GM20431 (cell line): ENCODE measurements around the gene DGKB.

Experiments
- in situ Hi-C: fragments of 300-500 bp; cut with MseI, MboI; formaldehyde crosslinking; loops from one replicate; pipeline ENCODE4 v1.15.0; 2020; ENCODE audit warnings: low sequenced_read_pairs; ENCODE audit not compliant: unreplicated experiment

DGKB gene

DNA sequence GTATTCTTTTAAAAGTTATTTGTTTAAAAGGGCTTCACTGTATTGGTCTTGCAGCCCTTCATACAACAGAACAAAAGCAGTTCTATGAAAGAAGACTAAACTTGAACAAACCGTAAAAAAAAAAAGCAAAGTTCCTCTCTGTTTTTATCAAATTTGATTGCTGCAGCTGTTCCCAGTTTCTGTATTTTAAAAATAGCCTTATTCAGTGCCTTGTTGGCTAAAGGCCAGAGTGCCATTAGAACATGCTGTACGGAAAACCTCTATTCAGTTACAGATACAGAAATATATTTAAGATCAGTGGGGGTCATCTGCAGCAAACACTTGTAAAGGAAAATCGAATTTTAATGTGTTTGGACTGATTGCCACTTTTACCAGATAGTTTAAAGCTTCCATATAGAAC is 705.3 kb downstream of the DGKB start:
- in situ Hi-C loops = no loop called here

DNA sequence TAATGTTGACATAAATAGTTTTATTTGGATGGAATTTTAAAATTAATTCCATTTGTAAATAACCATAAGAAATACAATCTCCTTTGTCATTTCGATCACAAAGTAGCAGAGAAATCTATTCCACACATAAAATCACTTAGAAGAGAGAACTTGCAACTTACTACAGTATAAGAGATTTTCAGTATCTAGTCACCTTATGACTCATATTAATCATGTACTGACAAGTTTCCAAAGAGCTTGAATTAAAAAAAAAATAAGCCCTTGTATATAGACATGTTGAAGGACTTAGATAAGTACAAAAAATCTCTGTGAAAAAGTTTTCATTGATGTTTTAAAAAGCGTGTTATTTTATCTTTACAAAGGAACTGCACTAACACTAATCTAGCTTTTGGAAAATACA is 706.0 kb downstream of the DGKB start:
- in situ Hi-C loops = no loop called here

DNA sequence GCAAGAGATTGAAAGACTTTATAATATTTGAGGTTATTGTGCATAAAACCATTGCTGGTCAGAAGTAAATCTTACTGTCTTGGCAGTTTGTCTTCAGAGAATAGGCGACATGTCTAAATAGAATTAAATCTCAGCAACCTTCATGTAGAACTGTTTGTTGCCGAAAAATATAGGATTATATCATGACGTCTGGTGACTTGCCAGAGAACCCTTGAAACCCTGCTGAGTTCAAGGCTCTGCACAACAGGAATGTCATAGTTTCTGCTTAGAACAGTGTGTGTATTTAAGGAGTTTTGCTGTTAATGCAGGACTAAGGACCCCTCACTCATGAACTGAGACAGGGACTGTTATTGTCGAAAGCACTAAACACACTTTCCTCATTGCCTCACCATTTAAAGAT is 706.7 kb downstream of the DGKB start:
- in situ Hi-C loops = no loop called here

- in situ Hi-C loops = no loop called here
Observed at GRCh38 chr7:14195079-14195478, 707.5 kb downstream of the DGKB start.

GRCh38 chr7:14191686-14192098 is 710.9 kb downstream of the DGKB start:
- in situ Hi-C loops = no loop called here

DNA sequence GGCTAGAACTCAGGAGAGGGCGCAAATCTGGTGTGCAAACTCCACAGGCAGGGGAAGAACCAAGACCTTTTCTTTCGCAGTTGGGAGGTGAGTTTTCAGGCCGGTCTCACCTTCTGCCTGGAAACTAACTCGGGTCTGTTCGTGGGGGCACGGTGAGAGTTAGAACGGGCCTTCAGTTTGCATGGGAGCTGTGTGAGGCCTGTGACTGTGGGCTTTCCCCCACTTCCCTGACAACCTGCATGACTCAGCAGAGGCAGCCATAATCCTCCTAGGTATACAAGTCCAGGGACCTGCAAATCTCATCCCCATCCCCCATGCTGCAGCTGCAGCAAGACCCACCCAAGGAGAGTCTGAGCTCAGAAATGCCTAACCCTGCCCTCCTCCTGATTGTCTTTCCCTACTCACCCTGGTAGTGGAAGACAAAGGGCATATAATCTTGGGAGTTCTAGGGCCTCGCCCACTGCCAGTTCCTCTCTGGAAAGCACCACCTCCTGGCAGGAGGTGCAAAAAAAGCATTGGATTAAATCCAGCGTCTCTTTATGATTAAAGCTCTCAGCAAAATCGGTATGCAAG is 718.2 kb downstream of the DGKB start:
- in situ Hi-C loops = no loop called here

DNA sequence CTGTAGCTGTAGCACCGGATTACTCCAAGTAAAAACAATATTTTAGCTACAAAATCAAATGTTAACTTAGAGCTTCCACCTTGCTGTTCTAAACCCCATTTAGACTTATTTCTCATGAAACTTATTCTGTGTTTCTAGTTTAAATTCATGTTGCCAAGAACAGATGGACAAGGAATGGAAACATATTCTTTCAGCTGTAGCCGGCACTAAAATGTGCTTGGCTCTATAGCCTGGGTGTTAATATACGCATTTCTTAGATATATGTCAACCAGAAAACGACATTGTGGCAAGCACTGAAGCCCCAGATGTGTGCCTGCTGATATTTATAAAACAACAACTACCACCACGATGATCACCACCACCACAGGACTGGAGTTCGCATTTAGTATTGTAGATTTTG is 722.8 kb downstream of the DGKB start:
- in situ Hi-C loops = no loop called here

GRCh38 chr7:14177876-14178275 is 724.7 kb downstream of the DGKB start:
- in situ Hi-C loops = no loop called here

- in situ Hi-C loops = no loop called here
Observed at GRCh38 chr7:14170872-14171271, 731.7 kb downstream of the DGKB start.

- in situ Hi-C loops = no loop called here
Observed at GRCh38 chr7:14158111-14158510, 744.4 kb downstream of the DGKB start.

- in situ Hi-C loops = no loop called here
Observed at GRCh38 chr7:14156436-14156835, 746.1 kb downstream of the DGKB start.

DNA sequence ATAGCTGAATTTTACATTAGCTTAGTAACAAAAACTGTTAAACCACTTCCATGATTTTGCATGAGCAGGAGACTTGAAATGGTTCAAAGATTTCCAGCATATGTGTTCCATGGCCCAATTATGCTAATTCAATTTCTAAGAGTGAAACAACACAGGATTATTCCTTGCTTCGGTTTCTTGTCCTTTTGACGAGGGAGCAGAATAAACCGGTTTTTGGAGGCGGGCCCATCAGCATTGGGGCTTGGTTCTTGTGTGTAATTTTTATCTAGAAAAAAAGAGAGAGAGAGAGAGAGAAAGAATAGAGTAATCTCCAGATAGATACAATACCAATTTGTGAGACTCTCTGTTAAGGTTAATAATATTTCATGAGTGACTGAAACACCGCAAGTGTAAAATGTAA is 753.6 kb downstream of the DGKB start:
- in situ Hi-C loops = no loop called here

- in situ Hi-C loops = no loop called here
Observed at GRCh38 chr7:14147532-14147931, 755.0 kb downstream of the DGKB start.

- in situ Hi-C loops = no loop called here
Observed at GRCh38 chr7:14144538-14144937, 758.0 kb downstream of the DGKB start.

DNA sequence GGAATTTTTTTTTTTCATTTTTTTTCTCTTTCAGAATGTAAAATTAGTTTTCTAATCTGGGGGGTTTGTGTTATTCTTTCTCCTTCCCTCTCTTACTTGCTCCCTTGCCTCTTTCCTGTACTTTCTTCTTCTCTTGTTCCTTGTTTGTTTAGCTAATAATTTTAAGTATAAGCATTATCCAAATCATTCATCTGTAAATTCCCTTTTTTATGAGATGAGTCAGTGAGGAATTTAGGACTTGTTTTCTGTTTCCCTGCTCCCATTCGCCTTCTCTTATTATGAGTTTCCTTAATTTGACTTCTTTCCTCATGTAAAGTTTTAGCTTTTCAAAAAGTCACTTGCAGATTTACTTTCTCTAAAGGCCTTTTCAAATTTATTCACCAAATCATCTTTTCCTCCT is 758.4 kb downstream of the DGKB start:
- in situ Hi-C loops = no loop called here

DNA sequence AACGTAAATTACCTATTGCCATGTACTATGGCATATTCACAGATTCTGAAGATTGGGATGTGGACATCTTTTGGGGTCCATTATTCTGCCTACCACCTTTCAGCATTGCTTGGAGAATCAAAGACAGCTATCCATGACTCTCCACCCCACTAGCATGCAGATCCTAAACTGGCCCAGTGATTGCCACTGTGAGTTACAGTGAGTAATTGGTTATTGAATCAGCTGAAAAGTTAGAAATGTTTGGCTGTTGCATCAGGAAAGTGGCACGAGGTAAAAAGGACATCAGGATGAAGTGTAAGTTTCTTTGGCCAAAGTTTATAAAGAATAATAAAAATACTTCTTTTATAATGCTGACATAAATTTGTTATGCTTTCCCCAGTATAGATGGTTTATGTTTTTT is 764.9 kb downstream of the DGKB start:
- in situ Hi-C loops = no loop called here

- in situ Hi-C loops = no loop called here
Observed at GRCh38 chr7:14133752-14134151, 768.8 kb downstream of the DGKB start.

DNA sequence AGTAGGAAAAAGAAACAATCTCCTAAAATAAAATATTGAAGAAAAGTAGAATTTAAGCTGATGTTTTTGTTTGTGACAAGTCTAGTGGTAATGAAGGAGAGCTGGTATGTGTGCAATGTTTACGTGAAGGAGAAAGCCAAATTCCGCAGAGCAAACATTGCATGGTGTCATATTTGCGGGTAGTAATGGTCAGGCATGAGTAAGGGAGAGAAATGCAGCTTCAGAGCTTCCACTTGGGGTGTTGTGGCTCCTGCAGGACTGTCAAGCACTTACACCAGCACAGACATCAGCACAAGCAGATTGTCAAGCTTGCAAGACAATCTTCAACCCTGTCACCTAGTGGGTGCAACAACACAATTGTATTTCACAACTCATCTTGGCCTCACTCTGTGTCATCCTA is 776.6 kb downstream of the DGKB start:
- in situ Hi-C loops = no loop called here

GRCh38 chr7:14124716-14125115 is 777.8 kb downstream of the DGKB start:
- in situ Hi-C loops = no loop called here

GRCh38 chr7:14123923-14124322 is 778.6 kb downstream of the DGKB start:
- in situ Hi-C loops = no loop called here

DNA sequence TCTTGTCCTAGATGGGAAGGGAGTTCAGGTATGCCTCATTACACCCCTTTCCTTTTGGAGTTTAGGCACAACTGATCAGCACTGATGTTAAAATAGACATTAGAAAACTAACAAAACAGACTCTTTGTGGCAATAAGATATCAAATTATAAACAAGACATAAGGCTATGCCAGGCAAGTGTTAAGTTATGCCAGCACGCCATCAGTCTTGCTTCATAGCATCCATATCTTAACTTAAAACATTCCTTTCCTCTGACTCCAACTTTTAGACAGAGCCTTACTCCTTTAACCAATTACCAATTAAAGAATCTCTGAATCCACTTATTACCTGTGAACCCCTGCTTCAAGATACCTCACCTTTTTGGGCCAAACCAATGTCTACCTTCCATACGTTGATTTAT is 786.9 kb downstream of the DGKB start:
- in situ Hi-C loops = no loop called here

- in situ Hi-C loops = no loop called here
Observed at GRCh38 chr7:14104861-14105260, 797.7 kb downstream of the DGKB start.

GRCh38 chr7:14096159-14096558 is 806.4 kb downstream of the DGKB start:
- in situ Hi-C loops = no loop called here
